ENCODE measurements around the gene IGF2BP2. TPM values are rescaled to one million over a fixed set of nuclear protein-coding genes. Genes with fewer than 3 reads are reported as not detected.

Gene IGF2BP2
- total RNA-seq, 4 donors from 2014 or later = 5.4 to 7.9 (median 6.2) TPM

- Histone ChIP-seq H3K4me3 (no peak overlapping the region), H3K9me3 (no peaks in the 10 kb centered on the region), H3K4me1 (no peaks in the 10 kb centered on the region), H3K27ac (replicated peaks in 1 of 4) (no peak overlapping the region), H3K27me3 (no peaks in the 10 kb centered on the region), H3K36me3 (no peaks in the 10 kb centered on the region)
- intact Hi-C loops (cut with DNase I) = no loop called here
- 71% methylated on average over 1 of the region's 1 CpG for WGBS
- no peak for DNase-seq (ENCODE audit: extremely low spot score)
- TF ChIP-seq EP300 (IDR thresholded peaks at IDR 0.05) (no peak), POLR2A (IDR thresholded peaks at IDR 0.05; ENCODE audit: low read depth) (no peak), POLR2AphosphoS5 (IDR thresholded peaks at IDR 0.05) (no peak), CTCF (IDR thresholded peaks at IDR 0.05) (no peak)
Measured at GRCh38 chr3:185865247-185865646, 40.4 kb upstream of the IGF2BP2 start.

DNA sequence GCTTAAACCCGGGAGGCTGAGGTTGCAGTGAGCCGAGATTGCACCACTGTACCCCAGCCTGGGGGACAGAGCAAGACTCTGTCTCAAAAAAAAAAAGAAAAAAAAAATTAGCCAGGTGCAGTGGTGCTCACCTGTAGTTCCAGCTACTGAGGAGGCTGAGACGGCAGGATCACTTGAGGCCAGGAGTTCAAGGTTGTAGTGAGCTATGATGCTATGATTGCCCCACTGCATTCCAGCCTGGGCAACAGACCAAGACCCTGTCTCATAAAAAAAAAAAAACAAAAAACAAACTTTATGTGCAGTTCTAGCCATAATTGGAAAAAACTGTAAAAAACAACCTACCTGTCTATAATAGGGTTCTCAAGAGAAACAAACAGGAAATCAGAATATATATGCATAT, 39.9 kb upstream of the IGF2BP2 start:
- H3K36me3 ChIP-seq = no peaks in the 10 kb centered on the region
- WGBS = 74% methylated on average over 3 of the region's 3 CpGs
- no peaks in the 10 kb centered on the region for H3K4me1 ChIP-seq
- no peak overlapping the region for H3K4me3 ChIP-seq
- no peaks in the 10 kb centered on the region for H3K27me3 ChIP-seq
- no peak for TF ChIP-seq POLR2AphosphoS5 (IDR thresholded peaks at IDR 0.05)
- no peak for TF ChIP-seq EP300 (IDR thresholded peaks at IDR 0.05)
- TF ChIP-seq CTCF (IDR thresholded peaks at IDR 0.05) = no peak
- TF ChIP-seq POLR2A (IDR thresholded peaks at IDR 0.05; ENCODE audit: low read depth) = no peak
- no peak for DNase-seq (ENCODE audit: extremely low spot score)
- intact Hi-C loops (cut with DNase I) = no loop called here
- no peak overlapping the region for H3K27ac ChIP-seq (replicated peaks in 1 of 4)
- H3K9me3 ChIP-seq = no peaks in the 10 kb centered on the region

DNA sequence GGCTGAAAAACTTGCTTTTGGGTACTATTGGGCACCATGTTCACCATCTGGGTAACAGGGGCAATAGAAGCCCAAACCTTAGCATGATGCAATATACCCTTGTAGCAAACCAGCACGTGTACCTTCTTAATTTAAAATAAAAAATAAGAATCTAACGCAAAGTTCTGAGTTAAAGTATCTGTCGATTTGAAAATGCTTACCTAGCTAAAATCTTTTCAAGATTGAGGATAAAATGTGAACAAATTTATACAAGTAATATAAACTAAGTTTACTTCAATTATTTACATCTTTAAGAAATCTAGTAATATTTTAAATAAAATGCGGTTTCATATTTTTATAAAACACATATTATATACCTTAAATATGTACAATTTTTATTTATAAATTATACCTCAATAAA, 38.1 kb upstream of the IGF2BP2 start:
- no peak for TF ChIP-seq CTCF (IDR thresholded peaks at IDR 0.05)
- no peak for TF ChIP-seq POLR2A (IDR thresholded peaks at IDR 0.05; ENCODE audit: low read depth)
- TF ChIP-seq POLR2AphosphoS5 (IDR thresholded peaks at IDR 0.05) = no peak
- TF ChIP-seq EP300 (IDR thresholded peaks at IDR 0.05) = no peak
- WGBS = 94% methylated on average over 4 of the region's 4 CpGs
- Histone ChIP-seq H3K4me3 (no peak overlapping the region), H3K27ac (replicated peaks in 1 of 4) (no peak overlapping the region), H3K9me3 (no peaks in the 10 kb centered on the region), H3K27me3 (no peaks in the 10 kb centered on the region), H3K36me3 (no peaks in the 10 kb centered on the region), H3K4me1 (no peaks in the 10 kb centered on the region)
- no peak for DNase-seq (ENCODE audit: extremely low spot score)
- intact Hi-C loops (cut with DNase I) = no loop called here

DNA sequence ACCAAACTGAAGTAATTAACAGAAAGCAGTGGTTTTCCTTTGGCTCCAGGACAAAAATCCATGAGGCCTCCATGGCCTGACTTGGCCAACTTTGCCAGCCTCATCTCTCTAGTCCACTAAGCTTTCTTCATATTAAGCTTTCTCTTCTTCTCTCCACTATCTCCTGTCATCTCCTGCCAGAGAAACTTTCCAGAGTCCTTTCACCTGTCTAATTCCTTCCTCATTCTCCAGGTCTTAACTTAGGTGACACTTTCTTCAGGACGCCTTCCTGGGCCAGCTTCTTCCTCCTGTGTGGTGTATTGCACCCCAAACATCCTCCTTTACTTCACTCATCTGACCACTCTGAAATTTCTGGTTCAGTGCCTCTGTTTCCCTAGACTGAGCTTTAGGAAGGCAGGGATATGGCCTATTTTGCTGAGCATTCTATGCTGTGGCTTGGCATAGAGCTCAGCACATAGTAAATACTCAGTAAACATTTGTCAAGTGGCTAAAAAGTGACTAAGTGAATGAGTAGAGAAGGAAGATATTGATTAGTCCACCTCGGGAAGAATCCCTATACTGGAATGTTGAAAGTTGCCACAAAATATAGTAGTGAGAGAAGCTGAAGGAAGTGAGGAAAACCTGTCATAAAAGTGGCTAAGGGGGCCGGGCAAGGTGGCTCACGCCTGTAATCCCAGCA, 34.6 kb upstream of the IGF2BP2 start:
- Histone ChIP-seq H3K36me3 (no peaks in the 10 kb centered on the region), H3K27ac (replicated peaks in 1 of 4) (no peak overlapping the region), H3K9me3 (peaks cover 0 to 18% (median 8%) of the 10 kb centered on the region in 4 donors), H3K4me1 (no peaks in the 10 kb centered on the region), H3K27me3 (no peaks in the 10 kb centered on the region), H3K4me3 (no peak overlapping the region)
- 95% methylated on average over 4 of the region's 4 CpGs for WGBS
- TF ChIP-seq POLR2A (IDR thresholded peaks at IDR 0.05; ENCODE audit: low read depth) = no peak
- DNase-seq (ENCODE audit: extremely low spot score) = no peak
- intact Hi-C loops (cut with DNase I) = no loop called here

DNA sequence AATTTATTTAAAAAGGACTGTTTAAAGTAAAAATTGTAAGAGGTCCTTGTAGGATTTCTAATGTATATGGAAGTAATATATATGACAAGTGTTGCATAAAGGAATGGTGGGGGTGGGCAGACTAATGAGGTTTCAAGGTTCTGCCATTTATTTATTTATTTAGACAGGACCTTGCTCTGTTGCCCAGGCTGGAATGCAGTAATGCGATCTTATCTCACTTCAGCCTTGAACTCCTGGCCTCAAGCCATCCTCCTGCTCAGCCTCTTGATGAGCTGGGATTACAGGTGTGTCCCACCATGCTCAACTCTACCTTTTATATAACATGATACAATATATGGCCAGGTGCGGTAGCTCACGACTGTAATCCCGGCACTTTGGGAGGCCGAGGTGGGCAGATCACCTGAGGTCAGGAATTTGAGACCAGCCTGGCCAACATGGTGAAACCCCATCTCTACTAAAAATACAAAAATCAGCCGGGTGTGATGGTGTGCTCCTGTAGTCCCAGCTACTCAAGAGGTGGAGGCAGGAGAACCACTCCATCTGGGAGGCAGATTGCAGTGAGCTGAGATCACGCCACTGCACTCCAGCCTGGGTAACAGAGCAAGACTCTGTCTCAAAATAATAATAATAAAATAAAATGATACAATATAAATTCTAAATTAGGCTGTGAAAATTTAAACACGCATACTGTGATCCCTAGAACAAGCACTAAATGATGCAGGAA, 33.8 kb upstream of the IGF2BP2 start:
- Histone ChIP-seq H3K27ac (replicated peaks in 1 of 4) (no peak overlapping the region), H3K27me3 (no peaks in the 10 kb centered on the region), H3K4me1 (no peaks in the 10 kb centered on the region), H3K36me3 (no peaks in the 10 kb centered on the region), H3K4me3 (no peak overlapping the region), H3K9me3 (peaks cover 0 to 18% (median 8%) of the 10 kb centered on the region in 4 donors)
- TF ChIP-seq CTCF (IDR thresholded peaks at IDR 0.05) (no peak), POLR2AphosphoS5 (IDR thresholded peaks at IDR 0.05) (no peak), POLR2A (IDR thresholded peaks at IDR 0.05; ENCODE audit: low read depth) (no peak), EP300 (IDR thresholded peaks at IDR 0.05) (no peak)
- WGBS = 86% methylated on average over 8 of the region's 8 CpGs
- no peak for DNase-seq (ENCODE audit: extremely low spot score)
- intact Hi-C loops (cut with DNase I) = no loop called here
